Measurements from ENCODE around the gene ELAVL1.

ELAVL1 gene

GRCh38 chr19:7994114-7994513 lies 11.3 kb downstream of the ELAVL1 start:
- DNase-seq (ENCODE audit: low spot score), result no peak
- TF ChIP-seq CTCF (IDR thresholded peaks at IDR 0.05; ENCODE audit: extremely low read depth, insufficient read depth, missing control alignments), result no peak
- in situ Hi-C loops (cut with MboI; ENCODE audit: low pct_unique_long_range_greater_than_20kb, low sequenced_read_pairs, unreplicated experiment), result no loop called here

- TF ChIP-seq CTCF (IDR thresholded peaks at IDR 0.05; ENCODE audit: extremely low read depth, insufficient read depth, missing control alignments), result no peak
- no peak for DNase-seq (ENCODE audit: low spot score)
- in situ Hi-C loops (cut with MboI; ENCODE audit: low pct_unique_long_range_greater_than_20kb, low sequenced_read_pairs, unreplicated experiment), result no loop called here
Measured at GRCh38 chr19:7993560-7993959, 11.9 kb downstream of the ELAVL1 start.

- TF ChIP-seq CTCF (IDR thresholded peaks at IDR 0.05; ENCODE audit: extremely low read depth, insufficient read depth, missing control alignments), result no peak
- DNase-seq (ENCODE audit: low spot score), result no peak
- in situ Hi-C loops (cut with MboI; ENCODE audit: low pct_unique_long_range_greater_than_20kb, low sequenced_read_pairs, unreplicated experiment), result no loop called here
Measured at GRCh38 chr19:7992575-7992974, 12.9 kb downstream of the ELAVL1 start.

DNA sequence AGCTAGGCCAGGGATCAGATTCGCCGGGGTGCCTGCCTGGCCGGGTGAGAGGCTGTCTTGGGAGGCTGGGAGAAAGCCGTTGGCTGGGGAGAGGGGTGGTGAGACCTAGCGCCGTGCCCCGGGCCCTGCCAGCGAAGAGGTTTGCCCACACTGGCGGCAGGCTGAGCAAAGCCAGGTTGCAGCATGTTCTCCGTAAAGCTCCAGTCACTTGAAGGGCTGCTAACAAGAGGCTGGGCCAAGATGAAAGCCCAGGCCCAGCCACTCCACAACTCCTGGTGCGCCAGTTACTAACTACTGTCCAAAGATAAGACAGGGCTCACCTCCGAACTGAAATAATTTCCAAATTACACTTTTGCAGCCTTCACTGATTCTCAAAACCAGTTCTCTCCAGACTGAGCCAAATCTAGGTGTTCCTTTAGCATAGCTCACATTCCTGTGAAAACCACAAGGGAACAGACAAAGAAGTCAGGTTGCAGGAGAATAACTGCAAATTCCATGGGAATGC lies 16.3 kb downstream of the ELAVL1 start:
- in situ Hi-C loops (cut with MboI; ENCODE audit: low pct_unique_long_range_greater_than_20kb, low sequenced_read_pairs, unreplicated experiment), result no loop called here
- DNase-seq (ENCODE audit: low spot score), result no peak
- no peak for TF ChIP-seq CTCF (IDR thresholded peaks at IDR 0.05; ENCODE audit: extremely low read depth, insufficient read depth, missing control alignments)

- no peak for TF ChIP-seq CTCF (IDR thresholded peaks at IDR 0.05; ENCODE audit: extremely low read depth, insufficient read depth, missing control alignments)
- in situ Hi-C loops (cut with MboI; ENCODE audit: low pct_unique_long_range_greater_than_20kb, low sequenced_read_pairs, unreplicated experiment), result no loop called here
- DNase-seq (ENCODE audit: low spot score), result no peak
Measured at GRCh38 chr19:7988307-7988706, 17.1 kb downstream of the ELAVL1 start.

DNA sequence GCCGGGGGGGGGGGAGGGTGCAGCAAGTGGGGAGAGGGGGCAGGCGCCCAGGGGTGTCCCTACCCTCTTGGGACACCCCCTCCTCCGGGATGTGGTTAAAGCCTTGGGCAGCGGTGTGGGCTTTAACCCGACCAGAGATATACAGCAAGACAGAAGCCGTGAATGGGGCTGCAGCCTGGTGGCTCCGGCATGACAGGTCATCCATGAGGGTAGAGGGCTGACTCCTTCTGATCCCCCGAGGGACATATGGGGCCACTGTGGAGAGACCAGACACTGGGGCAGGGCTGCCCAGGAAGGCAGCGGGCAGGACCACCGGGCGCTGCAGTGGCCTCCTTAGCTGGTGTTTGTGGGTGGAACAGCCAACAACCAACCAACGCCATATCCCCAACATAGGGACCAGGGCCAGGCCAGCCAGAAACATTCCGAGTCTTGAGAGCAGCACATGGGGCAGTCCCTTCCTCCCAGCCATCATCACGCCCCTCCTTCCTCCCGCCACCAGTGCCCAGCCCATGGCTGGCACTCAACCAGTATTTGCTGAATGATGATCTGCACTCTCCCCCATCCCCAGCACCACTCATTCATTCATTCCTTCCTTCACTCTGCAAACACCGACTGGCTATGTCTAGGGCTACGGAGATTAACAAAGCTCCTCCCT lies 18.2 kb downstream of the ELAVL1 start:
- TF ChIP-seq CTCF (IDR thresholded peaks at IDR 0.05; ENCODE audit: extremely low read depth, insufficient read depth, missing control alignments), result no peak
- DNase-seq (ENCODE audit: low spot score), result no peak
- in situ Hi-C loops (cut with MboI; ENCODE audit: low pct_unique_long_range_greater_than_20kb, low sequenced_read_pairs, unreplicated experiment), result no loop called here

Measured in GM13977 (cell line).